ENCODE measurements around the gene TTC17.
"Not testable (repeated sequence)": the region's sequence is repeated elsewhere in the genome, so short reads cannot be mapped to it uniquely, and the experiment has no call there.

Gene TTC17

DNA sequence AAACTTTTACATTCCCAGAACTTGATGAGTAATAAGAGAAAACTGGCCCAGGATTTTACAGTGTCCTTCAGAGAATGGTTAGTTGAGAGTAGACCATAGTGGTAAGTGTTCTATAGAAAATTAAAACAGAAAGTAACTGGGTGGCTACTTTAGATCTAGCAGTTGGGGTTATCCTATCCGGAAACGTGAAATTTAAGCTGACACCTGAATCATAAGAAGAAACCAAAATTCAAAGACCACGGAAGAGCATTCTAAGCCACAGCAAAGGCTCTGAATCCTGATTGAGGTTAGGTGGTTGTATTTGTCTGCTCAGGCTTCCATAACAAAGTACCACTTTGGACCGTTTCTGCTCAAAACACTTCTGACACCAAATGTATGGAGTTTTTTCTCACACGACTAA is 34.0 kb downstream of the TTC17 start:
- DNase-seq (ENCODE audit: low read depth) = no peak

GRCh38 chr11:43393765-43394355 is 35.1 kb downstream of the TTC17 start:
- DNase-seq (ENCODE audit: low read depth) = no peak

GRCh38 chr11:43396617-43397016 is 37.9 kb downstream of the TTC17 start:
- DNase-seq (ENCODE audit: low read depth) = no peak

GRCh38 chr11:43397251-43397650 is 38.5 kb downstream of the TTC17 start:
- no peak for DNase-seq (ENCODE audit: low read depth)

DNA sequence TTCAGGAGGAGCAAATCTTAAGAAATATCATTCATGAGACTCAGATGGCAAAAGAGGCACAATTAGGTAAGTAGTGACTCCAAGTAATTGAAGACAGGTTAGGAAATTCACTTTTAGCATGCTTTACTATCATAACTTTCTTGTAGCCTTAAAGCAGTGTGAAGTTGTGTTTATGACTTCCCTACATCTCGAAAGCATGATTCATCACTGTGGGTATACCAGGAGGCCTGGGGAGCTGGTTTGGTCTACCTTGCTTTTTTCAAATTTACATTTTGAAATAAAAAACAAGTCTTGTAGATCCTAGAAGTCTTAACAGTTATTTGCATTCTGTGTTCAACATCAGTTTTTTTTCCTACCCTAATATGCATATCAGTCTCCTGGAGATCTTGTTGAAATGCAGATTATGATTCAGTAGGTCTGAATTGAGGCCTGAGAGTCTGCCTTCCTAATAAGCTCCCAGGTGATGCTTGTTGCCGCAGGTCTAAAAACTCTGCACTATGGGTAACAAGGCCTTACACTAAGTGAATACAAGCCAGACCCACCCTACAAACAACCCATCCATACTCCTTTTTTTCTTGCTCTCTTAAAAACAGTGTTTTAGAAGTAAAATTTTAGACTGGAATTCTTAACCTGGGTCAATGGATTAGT is 41.4 kb downstream of the TTC17 start:
- DNase-seq (ENCODE audit: low read depth) = no peak

DNA sequence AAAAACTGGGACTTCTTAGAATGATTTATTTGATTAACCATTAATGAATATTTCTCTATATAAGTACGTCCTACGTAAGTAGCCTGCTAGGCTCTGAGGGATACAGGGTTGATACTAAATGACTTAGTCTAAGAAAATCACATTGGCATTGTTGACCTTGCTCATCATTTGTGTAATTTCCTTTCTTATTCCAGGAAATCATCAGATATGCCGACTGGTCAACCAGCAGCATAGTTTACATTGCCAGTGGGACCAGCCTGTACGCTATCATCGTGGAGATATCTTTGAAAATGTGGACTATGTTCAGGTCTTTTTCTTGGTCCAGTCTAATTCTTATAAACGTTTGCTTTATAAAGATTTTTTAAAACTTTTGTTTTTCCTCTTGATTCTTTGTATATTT is 42.5 kb downstream of the TTC17 start:
- no peak for DNase-seq (ENCODE audit: low read depth)

- not testable (repeated sequence) for DNase-seq (ENCODE audit: low read depth)
Observed at GRCh38 chr11:43401811-43402210, 43.1 kb downstream of the TTC17 start.

GRCh38 chr11:43403357-43404231 is 44.9 kb downstream of the TTC17 start:
- DNase-seq (ENCODE audit: low read depth) = no peak

DNA sequence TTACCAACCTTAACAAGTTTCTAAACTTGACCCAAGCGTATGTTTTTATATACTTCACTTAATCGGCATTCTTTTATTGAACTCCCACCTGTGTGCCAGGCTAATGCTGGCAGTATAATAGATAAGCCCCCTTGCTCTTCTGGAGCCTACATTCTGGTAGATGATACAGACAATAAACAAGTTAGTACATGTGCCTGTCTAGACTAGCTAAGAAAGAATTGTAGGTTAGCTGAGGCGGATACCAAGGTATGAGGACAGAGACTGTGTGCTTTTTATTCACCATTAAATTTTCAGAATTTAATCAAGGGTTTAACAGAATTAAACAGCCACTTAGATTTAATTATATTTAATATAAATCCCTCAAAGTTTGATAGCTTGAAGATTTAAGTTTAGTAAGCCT is 45.7 kb downstream of the TTC17 start:
- DNase-seq (ENCODE audit: low read depth) = no peak

GRCh38 chr11:43404836-43405479 is 46.2 kb downstream of the TTC17 start:
- DNase-seq (ENCODE audit: low read depth) = no peak

GRCh38 chr11:43408277-43408676 is 49.6 kb downstream of the TTC17 start:
- no peak for DNase-seq (ENCODE audit: low read depth)

- DNase-seq (ENCODE audit: low read depth) = no peak
Observed at GRCh38 chr11:43410394-43410793, 51.7 kb downstream of the TTC17 start.

GRCh38 chr11:43418197-43418596 is 59.5 kb downstream of the TTC17 start:
- no peak for DNase-seq (ENCODE audit: low read depth)

DNA sequence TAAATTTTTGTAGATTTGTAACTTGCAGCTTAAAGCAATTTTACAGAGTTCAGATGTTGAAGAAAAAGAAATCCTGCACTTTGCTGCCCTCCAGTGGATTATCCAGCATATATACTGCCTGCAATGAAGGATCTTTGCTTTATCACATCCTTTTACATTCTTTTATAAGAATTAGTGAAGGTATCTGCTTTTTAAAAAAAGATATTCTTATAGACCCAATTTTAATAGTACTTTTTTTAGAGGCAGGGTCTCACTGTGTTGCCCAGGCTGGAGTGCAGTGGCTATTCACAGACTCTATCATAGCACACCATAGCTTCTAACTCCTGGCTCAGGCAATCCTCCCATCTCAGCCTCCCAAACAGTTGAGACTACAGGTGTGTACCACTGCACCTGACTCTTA is 60.7 kb downstream of the TTC17 start:
- no peak for DNase-seq (ENCODE audit: low read depth)

- no peak for DNase-seq (ENCODE audit: low read depth)
Observed at GRCh38 chr11:43427971-43428370, 69.3 kb downstream of the TTC17 start.

GRCh38 chr11:43430916-43431315 is 72.2 kb downstream of the TTC17 start:
- not testable (repeated sequence) for DNase-seq (ENCODE audit: low read depth)

DNA sequence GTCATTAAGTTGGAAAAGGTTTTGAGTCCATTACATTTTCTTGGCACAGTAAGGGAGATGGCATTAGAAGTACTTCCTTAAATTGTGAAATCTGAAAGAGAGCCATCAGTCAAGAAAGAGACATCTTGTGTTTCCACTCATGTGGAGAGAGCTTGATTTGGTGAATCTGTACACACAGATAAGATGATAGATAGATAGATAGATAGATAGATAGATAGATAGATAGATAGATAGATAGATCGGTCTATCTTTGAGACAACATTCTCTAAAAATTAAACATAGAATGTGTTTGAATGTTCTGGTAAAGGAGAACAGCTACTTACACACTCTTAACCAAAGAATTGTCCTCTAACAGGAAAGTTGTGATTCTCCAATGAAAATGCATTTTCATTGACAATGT is 76.2 kb downstream of the TTC17 start:
- no peak for DNase-seq (ENCODE audit: low read depth)

GRCh38 chr11:43440486-43440885 is 81.8 kb downstream of the TTC17 start:
- DNase-seq (ENCODE audit: low read depth) = no peak

GRCh38 chr11:43443811-43444210 is 85.1 kb downstream of the TTC17 start:
- no peak for DNase-seq (ENCODE audit: low read depth)

- DNase-seq (ENCODE audit: low read depth) = no peak
Observed at GRCh38 chr11:43447151-43447550, 88.4 kb downstream of the TTC17 start.

GRCh38 chr11:43458486-43458885 is 99.8 kb downstream of the TTC17 start:
- DNase-seq (ENCODE audit: low read depth) = no peak

GRCh38 chr11:43459246-43459645 is 100.5 kb downstream of the TTC17 start:
- no peak for DNase-seq (ENCODE audit: low read depth)

DNA sequence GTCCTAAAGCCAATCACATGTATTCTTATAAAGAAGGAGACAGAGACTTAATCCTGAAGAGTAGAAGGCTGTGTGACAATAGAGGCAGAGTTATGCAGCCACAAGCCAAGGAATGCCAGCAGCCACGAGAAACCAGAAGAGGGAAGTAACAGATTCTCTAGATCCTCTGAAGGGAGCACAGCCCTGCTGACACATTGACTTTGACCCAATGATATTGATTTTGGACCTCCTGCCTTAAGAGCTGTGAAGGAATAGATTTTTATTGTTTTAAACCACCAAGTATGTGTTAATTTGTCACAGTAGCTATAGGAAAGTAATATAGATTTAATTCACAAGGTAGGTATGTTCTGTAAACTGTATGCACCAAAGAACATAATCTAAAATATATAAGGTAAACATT is 103.6 kb downstream of the TTC17 start:
- no peak for DNase-seq (ENCODE audit: low read depth)

Data from stimulated activated CD8-positive, alpha-beta memory T cell treated with anti-CD3 and anti-CD28 coated beads, Interleukin-12 subunit alpha, Interleukin-12 subunit beta, amount 100 ng/mL, for 4 hours (primary cell).